GM19023 (cell line): ENCODE data around the gene MEGF10.

ENCODE experiments used
- ATAC-seq: cut with Tn5 transposase; IDR thresholded peaks from one replicate; pipeline ENCODE4 v1.9.1; 2021; ENCODE audit warnings: mild to moderate bottlenecking, moderate library complexity; ENCODE audit not compliant: unreplicated experiment

The MEGF10 gene

GRCh38 chr5:127508644-127509373, 218.2 kb downstream of the MEGF10 start:
- no peak for ATAC-seq
